GM19035 (cell line): Measurements from ENCODE around the gene RAD51B.
"Not testable (repeated sequence)": the region's sequence is repeated elsewhere in the genome, so short reads cannot be mapped to it uniquely, and the experiment has no call there.

Experiments
- ATAC-seq: cut with Tn5 transposase; IDR thresholded peaks from one replicate; pipeline ENCODE4 v1.9.1; 2021; ENCODE audit not compliant: unreplicated experiment

RAD51B gene

GRCh38 chr14:67942080-67942710, 122.6 kb downstream of the RAD51B start:
- no peak for ATAC-seq

- no peak for ATAC-seq
Observed at GRCh38 chr14:67943947-67944346, 124.4 kb downstream of the RAD51B start.

GRCh38 chr14:67944605-67945004, 125.0 kb downstream of the RAD51B start:
- ATAC-seq = no peak

- no peak for ATAC-seq
Observed at GRCh38 chr14:67949771-67950170, 130.2 kb downstream of the RAD51B start.

- no peak for ATAC-seq
Observed at GRCh38 chr14:67950386-67950785, 130.8 kb downstream of the RAD51B start.

GRCh38 chr14:67951529-67952135, 132.1 kb downstream of the RAD51B start:
- no peak for ATAC-seq

- no peak for ATAC-seq
Observed at GRCh38 chr14:67952381-67952780, 132.8 kb downstream of the RAD51B start.

- no peak for ATAC-seq
Observed at GRCh38 chr14:67952786-67953185, 133.2 kb downstream of the RAD51B start.

- no peak for ATAC-seq
Observed at GRCh38 chr14:67955261-67955660, 135.7 kb downstream of the RAD51B start.

GRCh38 chr14:67957946-67958345, 138.4 kb downstream of the RAD51B start:
- no peak for ATAC-seq

- no peak for ATAC-seq
Observed at GRCh38 chr14:67961676-67962075, 142.1 kb downstream of the RAD51B start.

- ATAC-seq = no peak
Observed at GRCh38 chr14:67962215-67962644, 142.7 kb downstream of the RAD51B start.

- no peak for ATAC-seq
Observed at GRCh38 chr14:67963545-67963944, 144.0 kb downstream of the RAD51B start.

- no peak for ATAC-seq
Observed at GRCh38 chr14:67963960-67964812, 144.6 kb downstream of the RAD51B start.

GRCh38 chr14:67965696-67966095, 146.1 kb downstream of the RAD51B start:
- ATAC-seq = no peak

GRCh38 chr14:67967206-67967605, 147.6 kb downstream of the RAD51B start:
- ATAC-seq = no peak

GRCh38 chr14:67967970-67968369, 148.4 kb downstream of the RAD51B start:
- not testable (repeated sequence) for ATAC-seq

- no peak for ATAC-seq
Observed at GRCh38 chr14:67970923-67971322, 151.3 kb downstream of the RAD51B start.

- no peak for ATAC-seq
Observed at GRCh38 chr14:67971627-67972625, 152.3 kb downstream of the RAD51B start.

- no peak for ATAC-seq
Observed at GRCh38 chr14:67973436-67973835, 153.9 kb downstream of the RAD51B start.

- ATAC-seq = no peak
Observed at GRCh38 chr14:67975470-67975869, 155.9 kb downstream of the RAD51B start.
